NCI-H345 treated with DMSO at 0.1 percent for 48 hours (cell line): ENCODE measurements around the gene DNAAF3.
"Not testable (repeated sequence)": the region's sequence is repeated elsewhere in the genome, so short reads cannot be mapped to it uniquely, and the experiment has no call there.

Experiments used
- DNase-seq: peaks from one replicate; lab custom pipeline; 2025; ENCODE audit not compliant: unreplicated experiment; lab: John Stamatoyannopoulos, UW

Gene DNAAF3

DNA sequence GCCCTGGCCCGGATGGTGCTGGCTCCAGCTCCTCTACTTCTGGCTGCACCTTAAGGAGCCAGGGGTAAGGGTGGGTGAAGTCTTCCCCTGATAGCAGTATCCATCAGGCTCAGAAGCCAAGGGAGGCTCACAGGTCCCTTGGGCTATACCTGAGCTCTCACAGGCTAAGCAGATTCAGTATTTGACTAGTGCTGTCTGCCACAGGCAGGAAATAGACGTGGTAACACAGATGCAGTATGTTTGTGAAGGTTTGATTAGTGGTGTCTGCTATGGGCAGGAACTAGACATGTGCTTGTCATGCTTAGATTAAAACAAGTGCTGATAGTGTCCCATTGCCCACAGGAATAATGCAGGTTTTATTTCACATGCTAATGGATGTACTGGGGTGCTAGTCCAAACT, 9.7 kb upstream of the DNAAF3 start:
- no peak for DNase-seq

DNA sequence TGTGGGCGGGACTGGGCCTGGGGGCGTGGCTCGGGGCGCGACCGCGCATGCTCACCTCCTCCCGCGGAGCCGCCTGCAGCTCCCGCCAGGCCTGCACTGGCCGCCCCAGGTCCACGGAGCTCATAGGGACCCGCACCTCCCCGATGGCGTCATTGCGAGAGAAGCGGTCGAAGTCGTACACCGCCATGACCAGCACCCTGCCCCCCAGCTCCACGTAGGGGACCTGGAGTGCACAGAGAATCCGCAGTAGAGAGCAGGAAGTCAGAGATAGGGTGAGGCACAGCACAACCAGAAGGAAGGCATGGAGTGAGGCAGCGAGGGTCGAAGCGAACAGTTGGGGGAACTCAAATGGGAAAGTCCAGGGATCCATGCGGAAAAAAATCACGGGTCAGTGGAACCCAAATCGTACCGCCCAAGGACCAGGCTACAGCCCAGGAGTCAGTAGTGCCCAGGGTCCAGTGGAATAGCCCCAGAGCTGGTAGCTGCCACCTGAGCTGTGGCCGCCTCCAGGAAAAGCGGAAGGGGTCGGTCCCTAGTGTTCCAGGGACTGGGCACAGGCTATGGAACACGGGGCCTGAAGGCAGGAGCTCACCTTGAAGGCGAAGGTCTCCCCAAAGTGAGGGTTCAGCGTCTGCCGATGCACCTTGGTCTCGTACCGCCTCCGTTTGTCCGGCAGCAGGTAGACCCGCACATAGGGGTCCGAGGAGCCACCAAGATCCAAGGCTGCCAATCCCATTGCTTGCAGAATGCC, 8.9 kb upstream of the DNAAF3 start:
- no peak for DNase-seq

DNA sequence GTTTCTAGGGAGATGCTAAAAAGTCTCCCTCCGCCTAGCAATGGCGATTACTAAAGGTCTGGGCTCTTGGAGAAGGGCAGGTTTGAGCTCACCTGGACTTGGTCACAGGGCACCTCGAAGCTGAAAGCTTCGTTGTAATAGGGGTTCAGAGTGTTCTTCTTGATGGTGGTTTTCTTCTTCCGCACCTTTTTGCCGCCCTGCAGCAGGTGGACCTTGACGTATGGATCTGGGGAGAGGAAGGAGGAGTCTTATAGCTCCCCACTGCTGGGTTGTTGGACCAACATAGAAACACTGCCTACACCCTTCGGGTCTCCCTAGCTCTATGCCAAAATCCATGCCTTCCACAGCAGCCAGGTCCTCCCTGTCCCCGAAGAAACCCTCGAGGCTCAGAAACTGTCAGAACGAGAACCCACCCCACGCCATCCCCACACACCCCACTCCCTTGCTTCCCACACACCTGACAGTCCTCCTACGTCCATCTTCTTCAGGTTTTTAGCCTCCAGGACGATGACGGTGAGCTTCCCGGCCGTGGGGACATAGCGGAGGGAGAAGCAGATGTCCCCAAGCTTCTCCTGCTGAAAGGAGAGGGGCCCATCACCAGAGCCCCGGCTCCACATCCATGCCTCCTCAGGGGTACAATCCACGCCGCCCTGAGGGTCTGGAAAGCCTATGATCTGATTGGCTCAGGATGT, 8.2 kb upstream of the DNAAF3 start:
- no peak for DNase-seq

DNA sequence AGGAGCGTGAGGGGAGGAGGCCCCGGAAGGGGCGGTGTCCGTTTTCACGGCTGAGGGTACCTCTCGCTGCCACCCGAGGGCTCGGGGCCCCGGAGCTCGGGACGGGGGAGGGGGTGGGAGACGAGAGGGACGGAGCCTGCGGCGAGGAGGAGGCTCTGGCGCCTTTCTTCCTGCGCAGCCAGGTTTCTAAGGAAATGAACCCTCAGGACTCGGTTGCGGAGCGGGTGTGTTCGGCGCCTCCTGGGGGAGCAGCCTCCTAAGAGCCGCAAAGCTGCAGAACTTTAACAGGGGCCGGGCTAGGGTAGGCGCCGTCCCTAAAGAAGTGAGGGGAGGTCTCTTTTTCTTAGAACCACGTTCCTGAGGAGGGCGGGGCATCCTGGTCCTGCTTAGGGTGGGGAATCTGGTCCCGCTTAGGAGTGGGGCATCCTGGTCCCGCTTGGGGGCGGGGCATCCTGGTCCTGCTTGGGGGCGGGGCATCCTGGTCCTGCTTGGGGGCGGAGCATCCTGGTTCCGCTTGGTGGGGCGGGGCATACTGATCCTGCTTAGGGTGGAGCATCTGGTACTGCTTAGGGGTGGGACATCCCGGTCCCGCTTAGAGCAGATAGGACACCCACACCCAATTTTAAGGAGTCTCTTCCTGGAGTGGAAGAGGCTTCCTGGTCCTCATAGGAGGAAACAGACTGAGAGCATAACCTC, 7.4 kb upstream of the DNAAF3 start:
- no peak for DNase-seq

DNA sequence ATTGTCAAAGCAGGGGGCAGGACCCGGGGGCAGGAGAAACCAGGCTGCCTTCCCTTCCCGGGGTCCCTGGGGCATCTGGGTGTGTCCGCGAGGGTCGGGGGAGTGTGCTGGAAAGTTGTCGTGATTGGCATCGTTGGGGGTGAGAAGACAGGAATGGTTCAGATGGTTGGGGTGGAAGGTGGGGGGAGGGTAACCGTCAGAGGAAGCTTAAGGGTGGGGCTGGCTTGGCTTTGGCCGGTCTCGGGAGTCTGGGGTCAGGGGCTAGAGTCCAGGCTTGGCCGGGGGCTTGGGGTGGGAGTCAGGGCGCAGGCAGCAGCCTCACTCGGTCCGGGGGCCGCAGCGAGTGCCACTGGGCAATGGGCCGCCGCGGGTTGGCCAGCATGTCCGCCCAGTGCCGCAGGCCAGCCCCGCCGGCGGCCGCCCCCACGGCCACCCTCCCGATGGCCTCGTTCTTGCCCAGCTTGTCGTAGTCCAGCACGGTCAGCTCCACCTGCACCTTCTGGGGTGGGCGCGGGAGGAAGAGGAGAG, 6.8 kb upstream of the DNAAF3 start:
- no peak for DNase-seq

DNA sequence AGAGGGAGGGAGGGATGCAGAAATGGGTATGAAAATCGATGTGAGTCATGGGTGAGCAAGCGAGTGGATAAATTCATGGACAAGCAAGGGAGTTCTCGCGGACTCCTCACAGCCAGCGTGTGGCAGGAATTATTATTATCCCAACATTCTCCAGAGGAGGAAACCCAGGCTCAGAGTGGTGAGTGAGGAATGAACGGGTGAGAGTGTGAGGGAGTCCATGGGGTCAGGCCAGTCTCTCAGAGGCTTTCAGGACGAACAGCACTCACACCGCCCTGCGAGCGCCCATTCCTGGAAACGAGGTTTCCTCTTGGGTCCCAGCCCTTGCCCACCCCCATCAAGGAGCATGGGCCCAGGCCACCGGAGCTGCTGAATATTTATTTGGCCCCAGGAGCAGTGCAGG, 6.3 kb upstream of the DNAAF3 start:
- DNase-seq, result no peak

DNA sequence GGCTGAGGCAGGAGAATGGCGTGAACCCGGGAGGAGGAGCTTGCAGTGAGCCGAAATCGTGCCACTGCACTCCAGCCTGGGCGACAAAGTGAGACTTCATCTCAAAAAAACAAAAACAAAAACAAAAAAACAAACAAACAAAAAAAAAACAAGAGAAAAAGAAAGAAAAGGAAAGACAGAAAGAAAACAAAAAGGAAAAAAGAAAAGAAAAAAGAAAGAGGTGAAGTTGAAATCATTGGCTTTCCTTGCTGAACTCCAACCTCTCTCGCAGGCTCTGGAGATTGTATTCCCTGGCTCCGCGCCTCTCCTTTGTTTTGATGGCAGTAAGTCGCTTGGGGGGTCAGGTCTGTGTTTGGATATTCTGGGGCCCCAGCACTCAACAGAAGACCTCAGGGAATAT, 5.9 kb upstream of the DNAAF3 start:
- not testable (repeated sequence) for DNase-seq

DNA sequence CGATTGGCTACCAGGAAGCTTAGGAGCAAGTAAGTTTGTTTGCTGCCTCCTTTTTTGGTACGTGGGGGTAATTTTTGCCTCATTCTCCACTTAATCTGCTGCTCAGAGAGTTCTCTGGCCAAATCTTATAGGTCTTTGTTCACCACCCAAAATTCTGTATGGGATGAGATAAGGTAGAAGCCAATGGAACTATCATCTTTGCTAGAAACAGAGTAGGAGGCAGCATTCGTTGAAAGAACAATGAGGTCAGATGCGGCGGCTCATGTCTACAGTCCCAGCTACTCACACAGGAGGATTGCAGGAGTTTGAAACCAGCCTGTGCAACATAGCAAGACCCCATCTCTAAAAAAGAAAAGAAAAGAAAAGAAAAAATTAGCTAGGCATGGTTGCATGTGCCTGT, 5.0 kb upstream of the DNAAF3 start:
- DNase-seq, result no peak

DNA sequence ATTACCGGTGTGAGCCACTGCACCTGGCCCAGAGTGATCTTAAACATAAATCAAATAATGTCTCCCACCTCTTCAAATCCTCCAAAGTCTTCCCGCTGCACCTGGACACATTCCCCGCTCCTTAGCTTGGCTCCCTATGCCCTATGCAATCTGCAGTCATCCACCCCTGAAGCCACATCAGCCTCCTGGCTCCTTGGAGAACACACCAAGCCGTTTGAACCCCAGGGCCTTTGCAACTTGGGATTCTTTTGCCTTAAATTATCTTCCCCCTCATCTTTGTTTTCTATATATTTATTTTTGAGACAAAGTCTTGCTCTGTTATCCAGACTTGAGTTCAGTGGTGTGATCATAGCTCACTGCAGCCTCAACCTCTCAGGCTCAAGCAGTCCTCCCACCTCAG, 2.7 kb upstream of the DNAAF3 start:
- DNase-seq, result no peak

DNA sequence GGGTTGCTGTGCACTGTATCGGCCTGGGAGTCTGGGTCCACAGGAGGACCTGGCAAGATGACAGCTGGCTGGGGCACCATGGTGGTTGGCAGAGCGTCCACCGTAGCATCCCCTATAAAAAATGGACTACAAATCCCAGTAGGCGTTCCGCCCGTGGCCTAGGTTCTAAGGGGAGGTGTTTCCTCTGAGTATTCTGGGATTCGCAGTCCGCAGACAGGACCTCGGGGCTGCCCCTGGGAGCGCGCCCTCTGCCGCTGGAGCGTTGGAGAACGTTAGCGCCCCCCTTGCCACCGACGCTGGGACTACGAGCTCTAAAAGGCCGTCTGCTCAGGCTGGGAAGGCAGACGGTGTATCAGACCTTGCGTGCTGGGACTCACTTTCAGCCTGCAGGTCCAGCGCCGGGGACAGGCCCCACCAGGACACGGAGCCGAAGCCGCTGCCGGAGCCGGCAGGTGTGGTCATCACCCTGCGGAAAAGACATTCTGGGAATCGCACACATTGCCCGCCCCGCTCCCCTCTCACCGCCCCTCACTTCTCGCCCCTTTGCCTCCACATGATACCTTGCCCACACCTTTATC, 372 bp downstream of the DNAAF3 start:
- peak; percentile 34 for DNase-seq

DNA sequence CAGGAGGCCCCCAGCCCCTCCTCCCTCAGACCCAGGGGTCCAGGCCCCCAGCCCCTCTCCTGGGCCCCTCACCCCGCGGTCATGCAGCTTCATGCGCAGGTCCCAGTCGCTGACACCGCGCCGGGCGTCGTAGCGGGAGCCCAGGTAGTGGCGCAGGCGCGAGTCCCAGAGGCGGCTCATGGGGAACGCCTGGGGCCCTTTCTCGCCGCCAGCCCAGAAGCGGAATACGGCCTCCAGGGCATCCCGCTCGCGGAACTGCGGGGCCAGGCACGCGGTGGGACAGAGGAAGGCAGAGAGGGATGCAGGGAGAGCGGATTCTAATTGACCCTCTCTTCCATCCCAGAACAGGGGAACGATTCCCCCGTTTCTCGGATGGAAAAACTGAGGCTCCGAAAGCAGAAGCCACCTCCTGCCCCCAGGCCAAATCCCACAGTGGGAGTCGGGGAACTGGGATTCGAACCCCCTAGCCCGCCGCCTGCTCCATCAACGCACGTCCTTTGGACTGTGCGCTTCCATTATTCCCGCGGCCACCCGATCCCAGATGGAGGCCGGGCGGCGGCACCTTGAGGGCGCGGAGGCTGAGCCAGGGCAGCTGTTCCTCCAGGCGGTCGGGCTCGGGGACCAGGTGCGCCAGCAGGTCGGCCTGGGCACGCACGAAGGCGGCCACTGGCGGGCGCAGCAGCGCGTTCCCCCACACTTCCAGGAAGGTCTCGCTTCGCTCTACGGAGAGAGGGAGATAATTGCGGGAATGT, 4.7 kb downstream of the DNAAF3 start:
- DNase-seq, result no peak

DNA sequence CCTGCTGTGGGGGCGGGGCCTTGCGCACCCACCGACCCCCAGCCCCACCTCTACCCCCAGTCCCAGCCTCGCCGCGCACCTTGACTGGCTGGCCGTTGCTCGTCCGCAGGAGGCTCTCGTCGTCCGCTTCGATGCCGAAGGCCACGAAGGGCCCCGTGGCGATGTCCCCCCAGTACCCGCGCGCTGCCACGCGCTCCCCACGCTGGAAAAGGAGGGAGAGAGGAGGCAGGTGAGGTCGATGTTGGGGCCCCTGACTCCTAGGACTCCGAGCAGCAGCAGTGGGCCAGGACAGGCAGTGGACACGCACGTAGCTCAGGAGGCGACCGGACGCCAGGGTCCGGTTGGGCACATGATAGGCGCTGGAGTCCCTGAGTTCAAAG, 5.4 kb downstream of the DNAAF3 start:
- DNase-seq, result no peak

DNA sequence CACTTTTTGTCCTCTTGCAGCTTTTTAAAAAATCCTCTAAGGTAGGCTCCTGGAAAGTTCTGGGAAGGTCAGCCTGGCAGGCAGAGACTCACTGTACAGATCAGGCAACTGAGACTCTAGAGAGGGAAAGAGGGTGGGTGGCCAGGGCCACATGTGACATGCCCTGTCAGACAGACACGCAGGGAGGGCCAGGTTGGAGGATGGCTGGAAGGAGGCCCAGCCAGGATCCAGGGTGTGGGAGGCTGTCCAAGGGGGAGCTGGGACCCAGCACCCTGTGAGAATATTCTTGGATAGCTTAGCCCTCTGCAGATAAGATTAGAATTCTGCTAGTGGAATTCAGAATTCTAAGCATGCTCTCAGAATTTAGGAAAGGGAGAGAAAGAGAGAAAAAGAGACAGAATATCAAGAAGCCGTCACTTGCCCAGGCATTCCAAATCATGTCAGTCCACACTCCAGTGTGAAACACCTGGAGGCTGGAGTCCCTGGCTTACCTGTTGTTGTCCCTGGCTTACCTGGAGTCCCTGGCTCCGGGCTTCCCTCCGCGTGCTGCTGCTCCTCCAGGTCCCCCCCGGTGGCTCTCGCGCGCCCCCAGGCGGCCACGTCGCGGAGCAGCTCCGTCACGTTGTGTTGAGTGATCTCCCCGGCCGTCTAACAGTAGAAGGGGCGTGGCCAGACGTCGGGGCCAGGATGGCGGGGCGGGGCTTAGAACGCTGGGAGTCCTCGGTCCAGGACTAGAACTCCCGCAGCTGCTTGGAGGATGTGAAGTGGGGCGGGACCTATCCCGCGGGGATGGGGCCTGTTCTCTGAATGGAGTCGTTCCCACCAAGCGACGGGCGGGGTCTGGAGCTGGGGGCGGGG, 6.1 kb downstream of the DNAAF3 start:
- DNase-seq, result peak; percentile 64

DNA sequence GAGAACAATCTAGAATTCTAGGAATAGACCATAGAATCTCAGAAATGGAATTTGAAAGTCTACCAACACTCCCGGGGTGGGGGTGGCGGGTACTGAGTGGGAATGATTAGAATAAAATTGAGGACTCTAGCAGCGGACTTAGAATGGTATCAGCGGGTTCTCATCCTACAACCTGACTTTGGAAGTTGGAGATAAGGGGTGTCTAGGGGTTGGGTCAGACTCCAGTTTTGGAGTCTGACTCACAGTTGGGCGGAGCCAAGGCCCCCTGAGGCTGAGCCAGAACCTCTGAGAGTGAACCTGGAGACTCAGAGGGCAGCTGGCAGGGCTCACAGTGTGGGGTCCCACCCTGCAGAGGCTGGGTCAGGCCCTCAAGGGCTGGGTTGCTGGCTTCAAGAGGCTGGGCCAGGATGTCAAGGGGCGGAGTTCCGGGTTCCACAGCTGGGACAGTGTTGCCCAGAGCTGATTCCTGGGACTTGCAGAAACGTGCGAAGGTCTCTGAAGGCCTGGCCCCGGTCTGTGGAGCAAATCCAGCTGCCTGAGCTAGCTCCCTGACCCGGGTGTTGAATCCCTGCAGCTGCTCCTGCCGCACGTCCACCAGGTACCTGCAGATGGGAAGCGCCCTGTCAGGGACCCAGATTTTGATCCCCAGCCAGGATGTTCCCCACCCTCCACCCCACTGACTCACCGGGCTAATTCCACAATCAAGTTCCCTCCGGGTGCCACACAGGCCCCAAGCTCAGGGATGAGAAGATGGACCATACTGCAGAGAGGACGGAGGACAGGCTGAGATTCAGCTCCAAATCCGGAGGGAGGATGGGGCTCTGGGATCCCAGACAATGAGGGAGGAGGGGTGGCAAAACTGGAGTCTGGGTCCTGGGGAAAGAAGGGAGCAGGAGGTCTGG, 7.3 kb downstream of the DNAAF3 start:
- DNase-seq, result no peak

DNA sequence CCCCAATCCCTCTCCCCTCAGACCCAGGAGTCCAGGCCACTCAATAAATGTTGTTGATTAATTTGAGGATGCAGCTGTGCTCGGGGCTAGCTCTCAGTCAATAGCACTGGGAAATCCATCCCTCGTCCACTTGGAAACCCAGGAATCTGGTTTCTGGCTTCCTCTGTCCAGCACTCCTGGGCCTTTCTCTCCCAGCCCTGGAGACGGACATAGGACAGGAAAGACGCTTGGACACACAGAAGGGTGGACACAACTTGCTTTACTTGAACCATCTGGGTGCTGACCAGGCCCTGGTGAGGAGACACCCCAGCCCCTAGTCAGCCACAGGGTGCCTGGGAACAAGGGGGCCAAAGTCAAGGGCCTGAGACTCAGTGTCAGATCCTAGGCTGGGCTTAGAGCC, 8.0 kb downstream of the DNAAF3 start:
- DNase-seq, result no peak

DNA sequence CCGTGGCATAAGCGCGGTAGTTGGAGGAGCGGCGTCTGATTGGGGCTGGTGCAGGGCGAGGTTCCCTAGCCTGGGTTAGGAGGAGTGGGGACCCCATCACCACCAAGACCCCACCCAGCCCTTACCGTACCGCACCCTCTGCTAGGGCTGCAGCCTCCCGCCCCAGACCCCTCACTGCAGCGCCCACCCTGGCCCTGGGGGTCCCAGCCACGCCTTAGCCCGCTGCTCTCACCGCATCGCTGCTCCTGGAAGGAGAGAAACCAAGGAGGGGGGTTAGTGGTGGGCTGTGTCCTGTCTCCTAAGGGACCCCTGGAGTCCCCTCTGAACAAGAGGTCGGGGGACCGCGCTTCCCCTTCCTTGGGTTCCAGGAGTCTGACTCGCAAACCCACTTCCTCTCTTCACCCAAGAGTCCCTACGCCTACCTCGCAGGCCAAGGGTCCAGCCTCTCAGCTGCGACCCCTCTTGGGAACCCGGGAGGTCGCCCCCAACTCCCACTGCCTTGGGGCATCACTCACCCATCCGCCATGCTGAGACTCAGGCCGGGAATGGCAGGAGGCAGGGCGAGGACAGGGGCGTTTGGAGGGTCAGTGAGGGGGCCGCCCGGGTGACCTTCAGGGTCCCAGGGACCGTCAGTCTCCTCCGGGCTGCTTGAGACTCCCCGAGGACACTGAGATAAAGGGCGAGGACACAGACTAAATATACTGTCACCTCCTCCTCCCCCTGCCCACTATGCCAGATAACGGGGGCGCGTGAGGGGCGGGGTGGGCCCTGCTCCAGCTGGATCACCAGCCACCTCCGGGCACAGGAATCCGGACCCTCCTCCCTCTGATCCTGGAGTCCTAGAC, 9.1 kb downstream of the DNAAF3 start, which contains the start of gene TNNI3:
TSS of gene TNNI3 (minus strand) at position 669 of the 845 bp plus-strand sequence. CDS start at position 526, 143 bp downstream.
- DNase-seq, result no peak

DNA sequence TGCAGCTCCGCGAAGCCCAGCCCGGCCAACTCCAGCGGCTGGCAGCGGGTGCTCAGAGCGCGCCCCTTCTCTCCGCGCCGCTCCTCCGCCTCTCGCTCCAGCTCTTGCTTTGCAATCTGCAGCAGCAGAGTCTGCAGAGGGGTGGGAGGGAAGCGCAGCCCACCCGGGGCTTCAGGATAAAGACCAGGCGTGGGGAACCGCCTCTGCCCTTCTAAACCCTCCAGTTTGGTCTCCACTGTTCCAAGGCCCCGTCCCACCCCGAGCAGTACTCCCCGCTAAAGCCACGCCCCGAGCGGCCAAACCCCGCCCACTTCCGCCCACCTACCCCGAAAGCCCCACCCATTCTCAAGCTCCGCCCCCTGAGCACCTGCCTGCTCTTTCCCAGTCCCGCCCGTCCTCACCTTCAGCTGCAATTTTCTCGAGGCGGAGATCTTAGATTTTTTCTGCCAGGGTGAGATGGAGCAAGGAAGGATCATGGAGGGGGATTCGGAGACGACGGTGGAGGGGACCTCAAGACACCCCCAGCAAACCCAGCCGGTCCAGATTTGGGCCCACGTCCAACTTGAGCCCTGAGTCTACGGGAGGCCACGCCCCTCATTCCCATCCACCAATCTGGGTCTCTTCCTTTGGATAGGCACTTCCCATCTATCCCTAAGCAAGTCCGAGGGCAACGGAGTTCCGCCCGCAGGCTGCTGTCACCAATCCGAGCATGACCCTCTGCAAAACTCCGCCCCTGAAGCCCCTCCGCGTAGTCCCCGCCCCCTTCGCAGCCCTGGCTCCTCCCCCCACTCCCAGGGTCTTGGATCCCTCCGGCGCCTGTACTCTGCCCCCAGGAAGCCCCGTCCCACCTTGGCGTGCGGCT, 10.0 kb downstream of the DNAAF3 start:
- DNase-seq, result peak; percentile 84
